Type B pancreatic cell (in vitro differentiated cells): ENCODE data around the gene DLG5. TPM values are rescaled to one million over a fixed set of nuclear protein-coding genes. Genes with fewer than 3 reads are reported as not detected.

Experiments
- DNase-seq: peaks from one replicate; pipeline ENCODE4 v3.0.0; 2021; ENCODE audit warnings: mixed read lengths; ENCODE audit not compliant: unreplicated experiment; ENCODE audit errors: extremely low spot score
- H3K27ac Mint-ChIP-seq: 2 replicates; pipeline ENCODE4 v1.8.0; 2021; ENCODE audit warnings: mild to moderate bottlenecking, mixed read lengths
- H3K27me3 Mint-ChIP-seq: 2 replicates; pipeline ENCODE4 v1.8.0; 2021; ENCODE audit warnings: mixed read lengths
- H3K36me3 Mint-ChIP-seq: 2 replicates; pipeline ENCODE4 v1.8.0; 2021; ENCODE audit warnings: mixed read lengths
- H3K4me1 Mint-ChIP-seq: one replicate; pipeline ENCODE4 v1.8.0; 2021; ENCODE audit warnings: mixed read lengths; ENCODE audit not compliant: unreplicated experiment
- H3K4me3 Mint-ChIP-seq: 2 replicates; pipeline ENCODE4 v1.8.0; 2021; ENCODE audit warnings: mild to moderate bottlenecking, mixed read lengths
- H3K9me3 Mint-ChIP-seq: 2 replicates; pipeline ENCODE4 v1.8.0; 2021; ENCODE audit warnings: mixed read lengths
- total RNA-seq: library from RNA; stranded (reverse); gene quantifications from 2 replicates; pipeline ENCODE4 v1.2.1, GENCODE V29; 2021; ENCODE audit warnings: low replicate concordance
- TF ChIP-seq, protein P1 (sequence below): fragments of 200-600 bp; sonication (generic); conservative IDR thresholded peaks from 2 replicates; pipeline ENCODE4 v1.5.0; 2021; ENCODE audit warnings: antibody characterized with exemption, mild to moderate bottlenecking

The DLG5 gene
- total RNA-seq, 1 donor from 2014 or later, result 80.0 TPM

DNA sequence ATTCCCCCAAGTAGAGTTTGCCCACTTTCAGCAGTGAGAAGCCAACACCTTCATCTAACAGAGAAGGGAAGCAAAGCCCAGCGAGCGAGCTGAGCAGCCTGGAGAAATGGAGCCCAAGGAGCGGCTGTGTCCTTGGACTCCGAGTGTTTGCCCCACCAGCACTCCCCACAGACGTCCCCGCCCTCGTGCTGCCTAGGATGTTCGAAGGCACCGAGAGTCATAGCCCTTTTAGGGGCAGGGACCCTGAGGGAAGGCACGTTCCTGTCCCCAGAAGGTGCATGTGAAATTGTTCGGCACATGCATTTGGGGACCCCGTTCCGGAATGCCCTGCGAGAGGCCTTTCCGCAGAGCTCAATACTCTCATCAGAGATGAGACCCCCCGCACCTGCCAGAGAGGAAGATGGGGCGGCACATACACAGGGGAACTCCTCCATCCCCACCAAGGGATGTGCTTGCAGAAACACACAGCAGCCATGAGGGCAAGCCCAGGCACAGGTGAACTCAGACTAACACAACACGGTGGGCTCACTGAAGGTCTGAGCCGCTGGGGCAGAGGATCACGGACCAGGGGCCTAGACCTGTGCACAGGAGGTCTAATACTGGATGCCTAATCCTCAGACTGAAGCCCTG lies 131.0 kb downstream of the DLG5 start:
- H3K9me3 Mint-ChIP-seq, result no peaks in the 10 kb centered on the region
- TF ChIP-seq, protein P1, sequence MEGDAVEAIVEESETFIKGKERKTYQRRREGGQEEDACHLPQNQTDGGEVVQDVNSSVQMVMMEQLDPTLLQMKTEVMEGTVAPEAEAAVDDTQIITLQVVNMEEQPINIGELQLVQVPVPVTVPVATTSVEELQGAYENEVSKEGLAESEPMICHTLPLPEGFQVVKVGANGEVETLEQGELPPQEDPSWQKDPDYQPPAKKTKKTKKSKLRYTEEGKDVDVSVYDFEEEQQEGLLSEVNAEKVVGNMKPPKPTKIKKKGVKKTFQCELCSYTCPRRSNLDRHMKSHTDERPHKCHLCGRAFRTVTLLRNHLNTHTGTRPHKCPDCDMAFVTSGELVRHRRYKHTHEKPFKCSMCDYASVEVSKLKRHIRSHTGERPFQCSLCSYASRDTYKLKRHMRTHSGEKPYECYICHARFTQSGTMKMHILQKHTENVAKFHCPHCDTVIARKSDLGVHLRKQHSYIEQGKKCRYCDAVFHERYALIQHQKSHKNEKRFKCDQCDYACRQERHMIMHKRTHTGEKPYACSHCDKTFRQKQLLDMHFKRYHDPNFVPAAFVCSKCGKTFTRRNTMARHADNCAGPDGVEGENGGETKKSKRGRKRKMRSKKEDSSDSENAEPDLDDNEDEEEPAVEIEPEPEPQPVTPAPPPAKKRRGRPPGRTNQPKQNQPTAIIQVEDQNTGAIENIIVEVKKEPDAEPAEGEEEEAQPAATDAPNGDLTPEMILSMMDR, result no peak
- H3K36me3 Mint-ChIP-seq, result peaks cover 13% of the 10 kb centered on the region
- H3K27ac Mint-ChIP-seq, result no peak overlapping the region
- no peaks in the 10 kb centered on the region for H3K4me1 Mint-ChIP-seq
- no peaks in the 10 kb centered on the region for H3K27me3 Mint-ChIP-seq
- no peak overlapping the region for H3K4me3 Mint-ChIP-seq
- no peak for DNase-seq

- no peaks in the 10 kb centered on the region for H3K9me3 Mint-ChIP-seq
- DNase-seq, result no peak
- no peaks in the 10 kb centered on the region for H3K27me3 Mint-ChIP-seq
- peaks cover 13% of the 10 kb centered on the region for H3K36me3 Mint-ChIP-seq
- H3K4me3 Mint-ChIP-seq, result no peak overlapping the region
- TF ChIP-seq, protein P1, result no peak
- H3K4me1 Mint-ChIP-seq, result no peaks in the 10 kb centered on the region
- no peak overlapping the region for H3K27ac Mint-ChIP-seq
These were observed 132.1 kb downstream of the DLG5 start for GRCh38 chr10:77794256-77795142.

GRCh38 chr10:77793831-77794230 lies 132.7 kb downstream of the DLG5 start:
- Mint-ChIP-seq H3K4me1 (no peaks in the 10 kb centered on the region), H3K27me3 (no peaks in the 10 kb centered on the region), H3K36me3 (peaks cover 18% of the 10 kb centered on the region), H3K27ac (no peak overlapping the region), H3K9me3 (no peaks in the 10 kb centered on the region), H3K4me3 (no peak overlapping the region)
- TF ChIP-seq, protein P1, result no peak
- no peak for DNase-seq

DNA sequence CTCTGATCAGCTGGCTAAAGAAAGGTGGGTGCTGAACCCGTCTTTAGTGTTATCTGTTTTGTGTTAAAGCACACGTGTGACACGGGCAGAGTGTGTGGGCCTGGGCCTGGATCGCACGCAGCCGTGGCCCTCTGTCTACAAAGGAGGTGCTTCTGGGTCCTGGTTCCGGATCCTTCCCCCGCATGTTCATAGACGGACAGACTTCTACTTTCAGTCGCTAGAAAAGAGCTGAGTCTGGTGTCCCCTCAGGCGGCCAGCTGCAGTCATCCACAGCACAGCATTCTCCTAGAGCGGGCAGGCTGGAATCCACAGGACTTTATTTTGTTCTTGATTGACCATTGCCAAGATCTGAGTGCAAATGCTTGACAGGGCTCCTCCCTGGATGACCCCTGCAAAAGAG lies 134.4 kb downstream of the DLG5 start:
- peaks cover 17% of the 10 kb centered on the region for H3K36me3 Mint-ChIP-seq

DNA sequence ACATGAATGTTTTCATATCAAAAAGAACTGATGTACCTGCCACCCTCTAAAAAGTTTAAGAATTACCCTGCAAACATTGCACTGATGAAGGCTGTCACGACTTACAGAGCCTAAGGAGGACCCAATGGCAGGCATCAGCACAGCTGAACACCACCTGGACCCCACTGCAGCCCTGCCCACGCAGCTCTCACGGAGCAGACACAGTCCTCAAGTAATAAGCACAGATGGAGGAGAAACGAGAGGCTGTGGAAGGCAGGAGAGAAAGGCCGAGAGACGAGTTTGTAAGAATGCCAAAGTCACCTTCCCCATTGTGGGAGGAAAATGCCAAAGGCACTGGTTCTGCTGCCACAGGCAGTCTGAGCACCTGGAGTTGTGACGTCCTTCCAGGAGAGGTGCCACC lies 135.0 kb downstream of the DLG5 start:
- Mint-ChIP-seq H3K36me3 (peaks cover 17% of the 10 kb centered on the region), H3K27ac (no peak overlapping the region), H3K4me1 (no peaks in the 10 kb centered on the region), H3K9me3 (no peaks in the 10 kb centered on the region), H3K27me3 (no peaks in the 10 kb centered on the region), H3K4me3 (no peak overlapping the region)
- TF ChIP-seq, protein P1, result no peak
- DNase-seq, result no peak

More for the DNA sequence above, 134.4 kb downstream of the DLG5 start:
- no peaks in the 10 kb centered on the region for H3K27me3 Mint-ChIP-seq
- no peaks in the 10 kb centered on the region for H3K4me1 Mint-ChIP-seq
- H3K27ac Mint-ChIP-seq, result no peak overlapping the region
- TF ChIP-seq, protein P1, result no peak
- no peak overlapping the region for H3K4me3 Mint-ChIP-seq
- DNase-seq, result no peak
- no peaks in the 10 kb centered on the region for H3K9me3 Mint-ChIP-seq
